Brain microvascular endothelial cell (primary cell): Measurements from ENCODE around the gene DQX1.

Experiments
- DNase-seq: peaks from one replicate; pipeline ENCODE4 v3.0.0-alpha.2; 2020
- H3K27ac ChIP-seq: fragments of 250-450 bp; sonication (Bioruptor Pico); 2 replicates; pipeline ENCODE4 v1.5.1; 2020; ENCODE audit warnings: mild to moderate bottlenecking, moderate library complexity
- H3K27me3 ChIP-seq: fragments of 250-450 bp; sonication (Bioruptor Pico); replicated peaks from 2 replicates; pipeline ENCODE4 v1.5.1; 2020; ENCODE audit warnings: mild to moderate bottlenecking
- H3K36me3 ChIP-seq: fragments of 250-450 bp; sonication (Bioruptor Pico); replicated peaks from 2 replicates; pipeline ENCODE4 v1.5.1; 2020; ENCODE audit warnings: mild to moderate bottlenecking
- H3K4me3 ChIP-seq: 2 replicates; pipeline ENCODE4 v1.5.1; 2011; ENCODE audit warnings: low read depth, mild to moderate bottlenecking, control low read depth, low read length, moderate library complexity
- CTCF ChIP-seq: IDR thresholded peaks from 2 replicates; pipeline ENCODE4 v1.5.1; 2011; ENCODE audit warnings: low read depth, mild to moderate bottlenecking, moderate library complexity, low read length, control low read depth, inconsistent platforms; ENCODE audit errors: missing control alignments
- in situ Hi-C: cut with HindIII; loops from 2 replicates; pipeline ENCODE4 v1.10.0; 2017; ENCODE audit warnings: low sequenced_read_pairs, low pct_ligation_motif_present

DQX1 gene

GRCh38 chr2:74536166-74536950, 10.3 kb upstream of the DQX1 start:
- Histone ChIP-seq H3K4me3 (no peak overlapping the region), H3K27ac (no peak overlapping the region), H3K36me3 (peaks cover 3% of the 10 kb centered on the region), H3K27me3 (no peaks in the 10 kb centered on the region)
- in situ Hi-C loops: no loop called here
- no peak for DNase-seq
- TF ChIP-seq CTCF: no peak

GRCh38 chr2:74535440-74535965, 9.5 kb upstream of the DQX1 start:
- TF ChIP-seq CTCF: no peak
- no peak overlapping the region for H3K4me3 ChIP-seq
- no peak overlapping the region for H3K27ac ChIP-seq
- in situ Hi-C loops: no loop called here
- no peak for DNase-seq
- H3K36me3 ChIP-seq: peaks cover 3% of the 10 kb centered on the region
- no peaks in the 10 kb centered on the region for H3K27me3 ChIP-seq

GRCh38 chr2:74534411-74534810, 8.4 kb upstream of the DQX1 start:
- Histone ChIP-seq H3K4me3 (no peak overlapping the region), H3K27ac (no peak overlapping the region), H3K36me3 (peaks cover 3% of the 10 kb centered on the region), H3K27me3 (no peaks in the 10 kb centered on the region)
- in situ Hi-C loops: no loop called here
- no peak for TF ChIP-seq CTCF
- no peak for DNase-seq

GRCh38 chr2:74533464-74533863, 7.4 kb upstream of the DQX1 start:
- no peak for TF ChIP-seq CTCF
- Histone ChIP-seq H3K27ac (no peak overlapping the region), H3K36me3 (peaks cover 3% of the 10 kb centered on the region), H3K4me3 (no peak overlapping the region), H3K27me3 (no peaks in the 10 kb centered on the region)
- in situ Hi-C loops: no loop called here
- no peak for DNase-seq

GRCh38 chr2:74532222-74532621, 6.2 kb upstream of the DQX1 start:
- Histone ChIP-seq H3K36me3 (peaks cover 4% of the 10 kb centered on the region), H3K27ac (no peak overlapping the region), H3K4me3 (no peak overlapping the region), H3K27me3 (no peaks in the 10 kb centered on the region)
- TF ChIP-seq CTCF: no peak
- in situ Hi-C loops: no loop called here
- DNase-seq: no peak
